WERI-Rb-1 (cell line): ENCODE results near the gene CAMTA1.

Experiments
- DNase-seq: peaks from one replicate; pipeline ENCODE4 v3.0.0-alpha.2; 2020
- H3K27ac ChIP-seq: fragments of 250-450 bp; sonication (Bioruptor Pico); 2 replicates; pipeline ENCODE4 v1.5.1; 2020; ENCODE audit warnings: mild to moderate bottlenecking, moderate library complexity
- H3K27me3 ChIP-seq: fragments of 250-450 bp; sonication (Bioruptor Pico); 2 replicates; pipeline ENCODE4 v1.5.1; 2021; ENCODE audit warnings: mild to moderate bottlenecking, low read depth, moderate library complexity; ENCODE audit not compliant: insufficient read depth, severe bottlenecking
- H3K36me3 ChIP-seq: fragments of 250-450 bp; sonication (Bioruptor Pico); 2 replicates; pipeline ENCODE4 v1.5.1; 2020; ENCODE audit warnings: mild to moderate bottlenecking, moderate library complexity
- H3K4me3 ChIP-seq: 2 replicates; pipeline ENCODE4 v1.5.1; 2011; ENCODE audit warnings: low read depth, mild to moderate bottlenecking, control low read depth, low read length
- H3K9me3 ChIP-seq: fragments of 250-450 bp; sonication (Bioruptor Pico); 2 replicates; pipeline ENCODE4 v1.5.1; 2021; ENCODE audit warnings: mild to moderate bottlenecking, moderate library complexity; ENCODE audit not compliant: severe bottlenecking
- CTCF ChIP-seq: IDR thresholded peaks from 2 replicates; pipeline ENCODE4 v1.5.1; 2011; ENCODE audit warnings: low read depth, mild to moderate bottlenecking, control low read depth, inconsistent platforms, low read length

The CAMTA1 gene

GRCh38 chr1:7752512-7753417, 967.5 kb downstream of the CAMTA1 start:
- Histone ChIP-seq H3K9me3 (no peaks in the 10 kb centered on the region), H3K4me3 (peak overlapping the region; percentile 26)
- peak; percentile 49; the same call in 1 of the 2 replicates for TF ChIP-seq CTCF

GRCh38 chr1:7753641-7754040, 968.4 kb downstream of the CAMTA1 start:
- DNase-seq = no peak
- no peaks in the 10 kb centered on the region for H3K27me3 ChIP-seq
- H3K36me3 ChIP-seq = peaks cover 38% of the 10 kb centered on the region
- no peaks in the 10 kb centered on the region for H3K9me3 ChIP-seq
- H3K27ac ChIP-seq = no peak overlapping the region; the same call in 1 of the 2 replicates
- no peak overlapping the region for H3K4me3 ChIP-seq
- TF ChIP-seq CTCF = no peak

More at GRCh38 chr1:7752512-7753417, 967.5 kb downstream of the CAMTA1 start:
- no peaks in the 10 kb centered on the region for H3K27me3 ChIP-seq
- H3K27ac ChIP-seq = peak overlapping the region; percentile 58
- H3K36me3 ChIP-seq = peaks cover 41% of the 10 kb centered on the region
- peak; percentile 66 for DNase-seq

GRCh38 chr1:7754234-7754633, 969.0 kb downstream of the CAMTA1 start:
- DNase-seq = no peak
- Histone ChIP-seq H3K27me3 (no peaks in the 10 kb centered on the region), H3K4me3 (no peak overlapping the region), H3K27ac (no peak overlapping the region), H3K9me3 (no peaks in the 10 kb centered on the region), H3K36me3 (peaks cover 35% of the 10 kb centered on the region)
- no peak for TF ChIP-seq CTCF

- H3K36me3 ChIP-seq = peaks cover 27% of the 10 kb centered on the region
- DNase-seq = no peak
- no peaks in the 10 kb centered on the region for H3K27me3 ChIP-seq
- H3K9me3 ChIP-seq = no peaks in the 10 kb centered on the region
- no peak overlapping the region for H3K27ac ChIP-seq
- TF ChIP-seq CTCF = peak; percentile 53
- no peak overlapping the region for H3K4me3 ChIP-seq
Observed at GRCh38 chr1:7755448-7755847, 970.2 kb downstream of the CAMTA1 start.

GRCh38 chr1:7760245-7760644, 975.0 kb downstream of the CAMTA1 start:
- TF ChIP-seq CTCF = no peak
- H3K9me3 ChIP-seq = no peaks in the 10 kb centered on the region
- peaks cover 4% of the 10 kb centered on the region for H3K36me3 ChIP-seq
- no peak for DNase-seq
- no peak overlapping the region for H3K27ac ChIP-seq
- no peak overlapping the region for H3K4me3 ChIP-seq
- H3K27me3 ChIP-seq = no peaks in the 10 kb centered on the region
